ENCODE results near the gene FMNL1. TPM values are rescaled to one million over a fixed set of nuclear protein-coding genes. Genes with fewer than 3 reads are reported as not detected.
A peak's percentile ranks its signal among the peaks of the same experiment; 100 is the strongest.
"Not testable (repeated sequence)": the region's sequence is repeated elsewhere in the genome, so short reads cannot be mapped to it uniquely, and the experiment has no call there.

FMNL1 gene
- total RNA-seq, 1 experiment from 2014 or later, result 9.2 TPM

DNA sequence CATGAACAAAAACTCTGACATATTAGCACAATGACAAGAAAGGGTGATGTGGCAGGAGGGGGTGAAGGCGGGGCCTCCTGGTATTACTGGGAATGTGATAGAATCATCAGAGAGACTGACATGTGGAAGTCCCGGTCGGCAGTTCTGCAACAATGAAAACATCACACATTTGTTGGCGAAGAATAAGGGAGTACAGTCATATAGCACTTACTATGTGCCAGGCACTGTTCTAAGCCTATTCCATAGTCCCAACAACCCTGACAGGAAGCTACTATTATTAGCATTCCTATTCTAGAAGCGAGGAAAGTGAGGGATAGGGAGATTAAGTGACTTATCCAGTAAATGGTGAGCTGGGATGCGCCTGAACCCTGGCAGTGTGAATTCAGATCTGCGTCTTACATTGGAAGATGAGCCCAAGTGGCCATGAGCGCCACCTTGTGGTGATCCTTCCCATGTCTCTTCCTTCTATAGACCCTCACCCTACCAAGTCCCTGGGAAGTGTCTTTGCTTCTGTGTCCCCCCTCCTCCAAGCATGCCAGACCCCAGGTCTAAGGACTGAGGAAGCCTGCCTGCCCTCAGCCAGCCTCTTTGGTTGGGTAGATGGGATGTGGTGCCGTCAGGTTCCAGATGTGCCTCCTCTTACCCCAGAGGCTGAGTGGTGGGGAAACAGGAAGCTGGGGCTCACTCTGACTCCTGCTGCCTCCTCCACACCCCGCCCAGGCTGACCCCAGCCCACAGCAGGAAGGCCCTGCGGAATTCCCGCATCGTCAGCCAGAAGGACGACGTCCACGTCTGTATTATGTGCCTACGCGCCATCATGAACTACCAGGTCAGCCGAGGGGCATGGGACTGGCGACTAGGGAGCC is 14.0 kb downstream of the FMNL1 start:
- peak; percentile 78 for DNase-seq (ENCODE audit: low read depth)

DNA sequence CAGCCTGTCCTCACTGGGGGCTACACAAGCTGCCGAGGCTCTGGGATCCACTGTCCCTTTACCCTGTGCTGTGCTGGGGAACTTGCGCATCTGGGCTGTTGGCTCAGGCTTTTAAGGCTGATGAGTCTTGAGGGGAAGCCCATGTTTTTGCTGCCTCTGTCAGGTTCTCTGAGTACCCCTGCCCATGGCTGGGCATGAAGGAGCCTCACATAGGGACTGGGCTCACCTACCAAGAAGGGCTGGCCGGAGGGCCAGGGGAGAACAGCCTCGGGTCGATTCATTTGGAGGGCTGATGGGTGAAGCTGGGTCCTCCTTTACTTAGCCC is 14.6 kb downstream of the FMNL1 start:
- no peak for DNase-seq (ENCODE audit: low read depth)

- no peak for DNase-seq (ENCODE audit: low read depth)
These were observed 16.0 kb downstream of the FMNL1 start for GRCh38 chr17:45237686-45238085.

GRCh38 chr17:45238155-45238774 is 16.6 kb downstream of the FMNL1 start:
- no peak for DNase-seq (ENCODE audit: low read depth)

- DNase-seq (ENCODE audit: low read depth), result no peak
These were observed 19.2 kb downstream of the FMNL1 start for GRCh38 chr17:45240905-45241327.

DNA sequence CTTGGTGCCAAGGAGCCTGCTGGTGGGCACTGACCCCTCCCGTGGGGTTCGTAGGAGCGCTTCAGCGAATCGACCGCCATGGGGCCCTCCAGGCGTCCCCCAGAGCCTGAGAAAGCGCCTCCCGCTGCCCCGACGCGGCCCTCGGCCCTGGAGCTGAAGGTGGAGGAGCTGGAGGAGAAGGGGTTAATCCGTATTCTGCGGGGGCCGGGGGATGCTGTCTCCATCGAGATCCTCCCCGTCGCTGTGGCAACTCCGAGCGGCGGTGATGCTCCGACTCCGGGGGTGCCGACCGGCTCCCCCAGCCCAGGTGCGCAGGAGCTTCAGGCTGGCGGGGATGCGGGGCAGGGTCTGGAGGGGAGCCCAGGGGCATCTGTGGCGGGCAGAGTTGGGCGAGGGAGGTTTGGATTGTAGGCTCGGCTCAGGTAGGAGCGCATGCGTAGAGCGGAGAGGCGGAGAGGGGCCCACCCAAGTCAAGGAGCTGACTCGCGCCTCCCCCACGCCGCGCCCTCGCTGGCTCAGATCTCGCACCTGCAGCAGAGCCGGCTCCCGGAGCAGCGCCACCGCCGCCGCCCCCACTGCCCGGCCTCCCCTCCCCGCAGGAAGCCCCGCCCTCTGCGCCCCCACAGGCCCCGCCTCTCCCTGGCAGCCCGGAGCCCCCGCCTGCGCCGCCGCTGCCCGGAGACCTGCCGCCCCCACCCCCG is 19.8 kb downstream of the FMNL1 start:
- DNase-seq (ENCODE audit: low read depth), result no peak

DNA sequence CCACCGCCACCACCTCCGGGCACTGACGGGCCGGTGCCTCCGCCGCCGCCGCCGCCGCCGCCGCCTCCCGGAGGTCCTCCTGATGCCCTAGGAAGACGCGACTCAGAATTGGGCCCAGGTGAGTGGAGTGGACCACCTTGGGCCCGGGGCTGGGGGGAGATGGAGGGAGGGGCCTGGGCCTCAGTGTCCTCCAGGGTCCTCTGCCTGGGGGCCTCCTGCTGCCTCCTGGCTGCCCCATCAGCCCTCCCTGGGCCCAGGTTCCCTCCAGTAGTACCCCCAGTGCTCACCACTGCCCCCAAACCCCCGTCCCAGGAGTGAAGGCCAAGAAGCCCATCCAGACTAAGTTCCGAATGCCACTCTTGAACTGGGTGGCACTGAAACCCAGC is 20.3 kb downstream of the FMNL1 start:
- DNase-seq (ENCODE audit: low read depth), result no peak

DNA sequence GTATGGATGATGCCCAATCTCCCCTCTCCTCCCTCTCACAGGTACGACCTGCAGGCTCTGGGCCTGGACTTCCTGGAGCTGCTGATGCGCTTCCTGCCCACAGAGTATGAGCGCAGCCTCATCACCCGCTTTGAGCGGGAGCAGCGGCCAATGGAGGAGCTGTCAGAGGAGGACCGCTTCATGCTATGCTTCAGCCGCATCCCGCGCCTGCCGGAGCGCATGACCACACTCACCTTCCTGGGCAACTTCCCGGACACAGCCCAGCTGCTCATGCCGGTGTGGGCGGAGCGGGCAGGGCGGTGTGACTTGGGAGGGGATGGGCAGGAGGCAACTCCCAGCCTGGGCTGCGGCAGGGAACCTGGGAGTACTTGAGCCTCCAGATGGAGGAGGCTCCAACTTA is 22.1 kb downstream of the FMNL1 start:
- DNase-seq (ENCODE audit: low read depth), result no peak

GRCh38 chr17:45244725-45245656 is 23.3 kb downstream of the FMNL1 start:
- no peak for DNase-seq (ENCODE audit: low read depth)

DNA sequence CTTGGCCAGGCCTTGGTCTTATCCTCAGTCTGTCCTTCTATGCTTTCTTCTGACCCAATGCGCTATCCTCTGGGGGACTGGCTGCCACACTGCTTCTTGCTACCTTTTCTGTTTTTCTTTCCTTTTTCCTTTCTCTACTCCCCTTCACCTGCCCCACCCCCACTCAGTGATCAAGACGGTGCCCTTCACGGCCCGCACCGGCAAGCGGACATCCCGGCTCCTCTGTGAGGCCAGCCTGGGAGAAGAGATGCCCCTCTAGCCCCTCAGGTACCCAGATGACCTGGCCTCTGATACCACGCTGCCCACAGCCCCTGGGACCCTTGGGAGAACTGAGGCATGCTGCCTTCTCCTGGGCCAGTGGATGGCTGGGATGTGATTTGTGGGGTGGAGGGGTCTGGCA is 24.7 kb downstream of the FMNL1 start:
- DNase-seq (ENCODE audit: low read depth), result no peak

DNA sequence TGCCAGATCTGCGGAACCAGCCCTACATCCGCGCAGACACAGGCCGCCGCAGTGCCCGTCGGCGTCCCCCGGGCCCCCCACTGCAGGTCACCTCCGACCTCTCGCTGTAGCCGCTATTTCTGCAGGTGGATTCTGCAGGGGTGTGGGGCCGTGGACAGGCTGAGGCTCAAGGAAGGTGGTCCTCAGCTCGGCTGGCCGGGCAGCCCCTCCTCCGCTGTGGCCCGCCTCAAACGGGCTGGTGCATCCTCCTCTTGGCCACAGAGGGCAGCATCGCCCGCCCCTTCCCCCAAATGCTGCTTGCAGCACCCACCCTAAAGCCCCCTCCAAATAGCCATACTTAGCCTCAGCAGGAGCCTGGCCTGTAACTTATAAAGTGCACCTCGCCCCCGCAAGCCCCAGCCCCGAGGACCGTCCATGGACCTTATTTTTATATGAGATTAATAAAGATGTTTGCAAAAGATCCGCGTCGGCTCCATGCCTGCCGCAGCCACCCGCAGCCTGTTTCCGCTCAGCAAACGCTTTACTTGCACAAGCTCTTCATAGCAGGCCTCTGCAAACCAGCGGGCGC is 25.3 kb downstream of the FMNL1 start:
- DNase-seq (ENCODE audit: low read depth), result no peak

DNA sequence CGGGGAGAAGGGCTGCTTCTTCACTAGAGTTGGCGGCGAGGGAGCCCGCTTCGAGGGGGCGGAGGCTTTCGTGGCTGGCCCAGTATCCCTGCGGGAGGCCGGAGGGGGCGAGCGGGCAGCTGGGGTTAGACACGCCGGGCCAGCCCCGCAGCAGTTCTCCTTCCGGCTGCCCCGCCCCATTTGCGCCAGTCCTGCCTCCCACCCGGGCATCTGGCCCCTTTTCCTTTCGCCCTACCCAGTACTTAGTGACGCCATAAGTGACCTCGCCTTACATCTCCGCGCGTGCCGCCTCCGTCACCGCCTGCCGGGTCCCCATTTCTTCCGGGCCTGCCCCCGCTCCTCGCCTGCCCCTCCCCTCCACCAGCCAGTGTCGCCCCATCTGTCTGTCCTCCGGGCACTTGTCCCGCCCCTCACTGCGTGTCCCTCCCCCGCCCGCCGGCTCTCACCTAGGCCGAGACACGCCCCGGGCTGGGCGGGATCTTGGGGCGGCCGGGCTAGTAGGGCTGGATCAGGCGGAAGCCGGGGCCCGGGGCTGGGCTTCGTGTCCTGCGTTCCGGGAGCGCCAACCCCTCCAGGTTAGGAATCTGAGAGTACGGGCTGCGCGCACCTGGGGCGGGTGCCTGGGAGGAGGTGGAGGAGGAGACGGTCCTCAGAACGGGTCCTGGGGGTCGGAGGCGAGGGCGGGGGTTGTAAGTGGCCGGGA is 25.9 kb downstream of the FMNL1 start:
- DNase-seq (ENCODE audit: low read depth), result peak; percentile 95

- DNase-seq (ENCODE audit: low read depth), result no peak
These were observed 26.7 kb downstream of the FMNL1 start for GRCh38 chr17:45248132-45248957.

- DNase-seq (ENCODE audit: low read depth), result no peak
These were observed 30.2 kb downstream of the FMNL1 start for GRCh38 chr17:45251931-45252330.

DNA sequence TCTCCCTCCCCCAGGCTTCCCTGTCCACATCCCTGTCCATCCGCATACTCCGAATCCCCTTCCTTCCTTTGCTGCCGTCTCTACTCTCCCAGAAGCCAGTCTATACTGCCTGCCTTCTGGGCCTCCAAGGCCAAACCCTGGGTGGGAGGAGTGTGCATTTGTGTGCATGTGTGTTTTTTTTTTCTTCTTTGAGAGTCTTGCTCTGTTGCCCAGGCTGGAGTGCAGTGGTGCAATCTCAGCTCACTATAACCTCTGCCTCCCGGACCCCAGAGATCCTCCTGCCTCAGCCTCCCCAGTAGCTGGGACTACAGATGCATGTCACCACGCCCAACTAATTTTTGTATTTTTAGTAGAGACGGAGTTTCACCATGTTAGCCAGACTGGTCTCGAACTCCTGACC is 31.6 kb downstream of the FMNL1 start:
- DNase-seq (ENCODE audit: low read depth), result not testable (repeated sequence)

DNA sequence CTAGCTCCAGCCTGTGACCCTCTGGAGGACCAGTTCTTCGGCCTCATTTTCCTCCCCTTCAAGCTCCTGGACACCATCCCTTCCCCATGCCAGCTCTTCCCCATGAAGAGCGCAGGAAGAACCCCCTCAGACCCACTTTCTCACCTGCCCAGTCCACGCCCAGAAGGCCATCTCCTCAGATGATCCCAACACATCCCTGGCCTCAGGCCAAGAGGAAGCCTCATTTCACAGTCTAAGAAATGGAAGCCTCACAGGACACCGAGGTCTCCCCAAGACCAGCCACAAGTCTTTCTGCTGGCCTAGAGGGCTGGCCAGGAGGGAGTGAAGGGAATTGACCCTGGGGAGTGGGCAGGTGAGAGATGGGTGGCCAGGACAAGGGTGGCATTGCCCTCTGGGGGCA is 32.2 kb downstream of the FMNL1 start:
- DNase-seq (ENCODE audit: low read depth), result no peak

DNA sequence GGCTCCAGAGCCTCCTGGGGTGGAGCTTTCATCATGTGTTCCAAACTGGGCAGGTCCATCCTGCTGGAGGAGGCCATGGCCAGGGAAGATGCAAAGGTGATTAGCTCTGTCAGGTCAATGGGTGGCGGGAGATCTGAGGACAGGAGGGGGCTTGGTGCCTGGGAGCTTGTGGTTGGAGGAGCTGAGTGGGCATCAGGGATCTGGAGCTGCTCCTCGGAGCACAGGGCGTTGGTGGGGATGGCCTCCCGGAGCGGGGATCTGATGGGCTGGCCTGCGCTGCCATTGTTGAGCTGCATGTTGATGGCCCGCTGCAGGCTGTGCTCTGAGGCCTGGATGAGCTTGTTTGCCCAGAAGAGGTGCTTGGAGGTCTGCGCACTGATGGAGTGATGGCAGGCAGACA is 33.7 kb downstream of the FMNL1 start:
- no peak for DNase-seq (ENCODE audit: low read depth)

DNA sequence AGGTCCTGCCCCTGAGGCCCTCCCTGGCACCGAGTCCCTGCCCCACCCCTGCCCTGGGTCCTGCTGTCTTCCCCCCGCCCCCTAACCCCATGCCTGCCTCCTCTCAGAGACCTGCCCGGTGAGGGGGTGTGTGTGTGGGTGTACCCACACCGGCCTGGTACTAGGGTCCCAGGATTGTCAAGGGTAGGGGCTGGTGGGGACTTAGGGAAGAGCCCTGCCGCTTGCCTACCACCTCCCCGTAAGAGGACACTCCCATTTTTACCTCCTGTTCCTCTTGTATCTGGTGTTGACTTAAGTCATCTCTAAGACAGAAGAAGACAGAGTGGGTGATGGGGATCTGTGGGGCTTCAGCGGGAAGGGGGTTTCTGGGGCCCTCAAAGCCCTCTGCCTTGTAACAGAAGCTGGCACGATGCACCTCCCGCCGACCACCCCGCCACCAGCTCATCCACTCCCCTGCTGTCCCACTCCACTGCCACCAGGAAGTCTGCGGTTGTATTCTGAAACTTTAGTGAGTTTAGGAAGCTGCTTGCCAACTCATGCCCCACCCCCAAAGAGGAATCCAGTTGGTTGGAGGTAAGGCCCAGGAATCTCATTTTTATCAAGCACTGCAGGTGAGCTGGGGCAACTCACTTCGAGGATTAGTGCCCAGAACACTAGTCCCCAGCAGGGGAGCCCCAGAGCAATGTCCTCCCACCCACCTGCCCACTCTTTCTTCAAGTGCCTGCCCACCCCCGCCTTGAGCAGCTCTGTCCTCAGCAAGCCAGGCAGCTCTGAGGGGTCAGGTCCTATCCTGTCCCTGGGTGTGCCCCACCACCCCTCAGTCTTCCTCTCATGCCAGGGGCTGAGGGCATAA is 34.7 kb downstream of the FMNL1 start:
- no peak for DNase-seq (ENCODE audit: low read depth)

- DNase-seq (ENCODE audit: low read depth), result no peak
These were observed 35.4 kb downstream of the FMNL1 start for GRCh38 chr17:45257115-45257514.

All from Daoy (cell line).